MM.1S (cell line): ENCODE measurements around the gene COL26A1.

Experiments used
- EZH2 ChIP-seq: fragments of 300-600 bp; sonication (generic); optimal IDR thresholded peaks from 2 replicates; pipeline ENCODE3; 2017; ENCODE audit warnings: low read depth, mild to moderate bottlenecking, antibody characterized with exemption, low read length, mixed read lengths
- EZH2phosphoT487 ChIP-seq: fragments of 300-600 bp; sonication (generic); IDR thresholded peaks from 2 replicates; pipeline ENCODE4 v1.6.1; 2018; ENCODE audit warnings: antibody characterized with exemption, low read length
- TF ChIP-seq, protein P1 (sequence below): fragments of 300-600 bp; sonication (generic); IDR thresholded peaks from 2 replicates; pipeline ENCODE4 v1.5.1; 2016; ENCODE audit warnings: antibody characterized with exemption, low read length, mixed read lengths

- TF ChIP-seq, protein P1, sequence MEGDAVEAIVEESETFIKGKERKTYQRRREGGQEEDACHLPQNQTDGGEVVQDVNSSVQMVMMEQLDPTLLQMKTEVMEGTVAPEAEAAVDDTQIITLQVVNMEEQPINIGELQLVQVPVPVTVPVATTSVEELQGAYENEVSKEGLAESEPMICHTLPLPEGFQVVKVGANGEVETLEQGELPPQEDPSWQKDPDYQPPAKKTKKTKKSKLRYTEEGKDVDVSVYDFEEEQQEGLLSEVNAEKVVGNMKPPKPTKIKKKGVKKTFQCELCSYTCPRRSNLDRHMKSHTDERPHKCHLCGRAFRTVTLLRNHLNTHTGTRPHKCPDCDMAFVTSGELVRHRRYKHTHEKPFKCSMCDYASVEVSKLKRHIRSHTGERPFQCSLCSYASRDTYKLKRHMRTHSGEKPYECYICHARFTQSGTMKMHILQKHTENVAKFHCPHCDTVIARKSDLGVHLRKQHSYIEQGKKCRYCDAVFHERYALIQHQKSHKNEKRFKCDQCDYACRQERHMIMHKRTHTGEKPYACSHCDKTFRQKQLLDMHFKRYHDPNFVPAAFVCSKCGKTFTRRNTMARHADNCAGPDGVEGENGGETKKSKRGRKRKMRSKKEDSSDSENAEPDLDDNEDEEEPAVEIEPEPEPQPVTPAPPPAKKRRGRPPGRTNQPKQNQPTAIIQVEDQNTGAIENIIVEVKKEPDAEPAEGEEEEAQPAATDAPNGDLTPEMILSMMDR = no peak
- no peak for TF ChIP-seq EZH2
- no peak for TF ChIP-seq EZH2phosphoT487
Measured at GRCh38 chr7:101433688-101434087, 71.0 kb downstream of the COL26A1 start.
